ENCODE data around the gene CIBAR2.

The CIBAR2 gene

GRCh38 chr16:85068746-85069145 lies 43.5 kb downstream of the CIBAR2 start:
- Mint-ChIP-seq H3K4me3 (no peak overlapping the region), H3K4me1 (peaks cover 30% of the 10 kb centered on the region), H3K36me3 (ENCODE audit: low read depth) (peaks cover 4% of the 10 kb centered on the region), H3K27ac (no peak overlapping the region), H3K27me3 (ENCODE audit: low read depth) (no peaks in the 10 kb centered on the region), H3K9me3 (no peaks in the 10 kb centered on the region)
- TF ChIP-seq CTCF (IDR thresholded peaks at IDR 0.05; ENCODE audit: unreplicated experiment in 3 of 3), result no peak

GRCh38 chr16:85067426-85067825 lies 44.8 kb downstream of the CIBAR2 start:
- no peaks in the 10 kb centered on the region for H3K27me3 Mint-ChIP-seq (ENCODE audit: low read depth)
- TF ChIP-seq CTCF (IDR thresholded peaks at IDR 0.05; ENCODE audit: unreplicated experiment in 3 of 3), result no peak
- H3K27ac Mint-ChIP-seq, result no peak overlapping the region
- H3K36me3 Mint-ChIP-seq (ENCODE audit: low read depth), result peaks cover 4% of the 10 kb centered on the region
- no peak overlapping the region for H3K4me3 Mint-ChIP-seq
- peaks cover 22% of the 10 kb centered on the region for H3K4me1 Mint-ChIP-seq
- H3K9me3 Mint-ChIP-seq, result no peaks in the 10 kb centered on the region

GRCh38 chr16:85067024-85067423 lies 45.2 kb downstream of the CIBAR2 start:
- Mint-ChIP-seq H3K27ac (no peak overlapping the region), H3K4me3 (no peak overlapping the region), H3K4me1 (peaks cover 18% of the 10 kb centered on the region), H3K9me3 (no peaks in the 10 kb centered on the region), H3K27me3 (ENCODE audit: low read depth) (no peaks in the 10 kb centered on the region), H3K36me3 (ENCODE audit: low read depth) (peaks cover 4% of the 10 kb centered on the region)
- TF ChIP-seq CTCF (IDR thresholded peaks at IDR 0.05; ENCODE audit: unreplicated experiment in 3 of 3), result no peak

- no peaks in the 10 kb centered on the region for H3K9me3 Mint-ChIP-seq
- H3K4me3 Mint-ChIP-seq, result no peak overlapping the region
- H3K4me1 Mint-ChIP-seq, result peaks cover 12% of the 10 kb centered on the region
- no peak for TF ChIP-seq CTCF (IDR thresholded peaks at IDR 0.05; ENCODE audit: unreplicated experiment in 3 of 3)
- H3K36me3 Mint-ChIP-seq (ENCODE audit: low read depth), result no peaks in the 10 kb centered on the region
- H3K27ac Mint-ChIP-seq, result no peak overlapping the region
- no peaks in the 10 kb centered on the region for H3K27me3 Mint-ChIP-seq (ENCODE audit: low read depth)
These were observed 45.9 kb downstream of the CIBAR2 start for GRCh38 chr16:85066346-85066885.

- peaks cover 5% of the 10 kb centered on the region for H3K4me1 Mint-ChIP-seq
- TF ChIP-seq CTCF (IDR thresholded peaks at IDR 0.05; ENCODE audit: unreplicated experiment in 3 of 3), result no peak
- no peak overlapping the region for H3K4me3 Mint-ChIP-seq
- no peaks in the 10 kb centered on the region for H3K9me3 Mint-ChIP-seq
- no peaks in the 10 kb centered on the region for H3K36me3 Mint-ChIP-seq (ENCODE audit: low read depth)
- H3K27me3 Mint-ChIP-seq (ENCODE audit: low read depth), result no peaks in the 10 kb centered on the region
- peak overlapping the region in 1 of 3 experiments; percentile 10 for H3K27ac Mint-ChIP-seq
These were observed 47.2 kb downstream of the CIBAR2 start for GRCh38 chr16:85065099-85065498.

GRCh38 chr16:85064186-85064585 lies 48.1 kb downstream of the CIBAR2 start:
- Mint-ChIP-seq H3K27me3 (ENCODE audit: low read depth) (peaks cover 4% of the 10 kb centered on the region), H3K9me3 (no peaks in the 10 kb centered on the region), H3K4me3 (no peak overlapping the region), H3K36me3 (ENCODE audit: low read depth) (no peaks in the 10 kb centered on the region), H3K27ac (peak overlapping the region in 1 of 3 experiments; percentile 1), H3K4me1 (peaks cover 5% of the 10 kb centered on the region)
- TF ChIP-seq CTCF (IDR thresholded peaks at IDR 0.05; ENCODE audit: unreplicated experiment in 3 of 3), result no peak
